ACHN (cell line): ENCODE data around the gene FBXL4.
A peak's percentile ranks its signal among the peaks of the same experiment; 100 is the strongest.

Experiments
- DNase-seq: peaks from one replicate; pipeline ENCODE4 v3.0.0-alpha.2; 2015
- in situ Hi-C: cut with HindIII; loops from 2 replicates; pipeline ENCODE4 v1.10.0; 2017; ENCODE audit warnings: low sequenced_read_pairs, low pct_ligation_motif_present, low pct_unique_long_range_greater_than_20kb

Gene FBXL4

GRCh38 chr6:98832284-98833056 is 115.3 kb downstream of the FBXL4 start:
- in situ Hi-C loops: no loop called here
- DNase-seq: peak; percentile 58

GRCh38 chr6:98831959-98832283 is 115.8 kb downstream of the FBXL4 start:
- in situ Hi-C loops: no loop called here
- DNase-seq: no peak

- DNase-seq: no peak
- in situ Hi-C loops: no loop called here
Observed at GRCh38 chr6:98831057-98831958, 116.4 kb downstream of the FBXL4 start.

DNA sequence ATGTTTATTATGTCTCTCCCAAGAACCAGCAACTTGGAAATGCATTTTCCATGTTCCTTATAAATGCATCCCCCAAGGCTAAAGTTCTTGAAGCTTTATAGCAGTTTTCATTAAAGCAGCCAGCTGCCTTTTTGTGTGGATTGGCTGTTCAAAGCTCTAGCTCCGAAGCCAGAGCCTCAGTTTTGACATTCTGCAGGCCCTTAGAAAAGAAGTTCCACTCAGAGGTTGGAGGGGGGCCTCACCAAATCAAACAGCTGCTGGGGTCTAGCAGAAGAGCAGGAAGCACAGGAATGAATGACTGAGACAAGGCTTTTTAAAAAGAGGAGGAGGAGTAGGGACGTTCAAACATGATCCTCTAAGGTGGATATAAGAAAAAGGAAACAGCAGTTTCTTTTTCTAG is 117.6 kb downstream of the FBXL4 start:
- in situ Hi-C loops: no loop called here
- no peak for DNase-seq

DNA sequence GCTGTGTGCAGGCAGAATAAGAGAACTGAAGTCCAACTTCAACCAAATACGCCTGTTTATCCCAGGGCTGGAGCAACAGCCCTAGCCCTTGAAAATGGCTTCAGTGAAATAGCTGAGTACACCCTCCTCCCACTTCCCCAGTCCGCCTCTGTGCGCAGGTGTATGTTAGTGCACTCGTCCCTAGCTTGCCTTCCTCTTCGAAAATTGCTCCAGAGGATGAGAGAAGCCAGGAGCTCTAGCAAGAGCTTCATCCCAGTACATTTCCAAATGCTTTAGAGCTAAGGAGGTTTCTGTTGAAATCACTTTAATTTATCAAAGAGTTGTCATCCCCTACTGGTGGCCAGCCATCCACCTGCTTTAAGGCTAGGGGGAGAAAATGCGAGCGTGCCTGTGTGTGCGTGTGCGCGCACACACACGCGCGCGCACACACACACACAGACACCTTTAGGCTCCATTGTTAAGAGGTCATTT is 118.8 kb downstream of the FBXL4 start:
- no peak for DNase-seq
- in situ Hi-C loops: no loop called here

DNA sequence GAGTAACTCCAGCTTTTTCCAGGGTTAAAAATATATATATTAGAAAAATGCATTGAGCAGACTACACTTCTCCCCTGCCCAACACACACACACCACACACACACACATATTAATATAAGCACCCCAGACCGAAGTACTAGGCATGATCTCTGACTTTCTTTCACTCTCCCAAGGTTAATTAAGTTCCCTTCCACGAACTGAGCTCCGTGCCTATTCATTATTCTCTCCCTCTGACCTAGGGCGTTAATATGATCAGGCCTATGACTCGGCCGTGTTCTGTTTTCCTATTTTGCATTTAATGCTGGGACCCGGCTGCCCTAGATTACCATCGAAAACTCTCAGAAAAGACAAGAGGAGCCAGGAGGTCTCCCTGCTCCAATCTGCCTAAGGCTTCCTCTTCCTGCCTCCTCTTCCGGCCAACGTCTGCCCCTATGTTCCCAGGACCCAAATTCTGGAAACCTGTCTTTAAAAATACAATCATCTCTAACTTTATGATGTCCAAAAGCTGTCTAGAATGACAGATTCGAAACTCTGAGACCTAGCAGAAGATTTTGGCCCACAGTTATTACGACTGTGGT is 119.4 kb downstream of the FBXL4 start:
- DNase-seq: no peak
- in situ Hi-C loops: no loop called here

GRCh38 chr6:98827295-98828159 is 120.2 kb downstream of the FBXL4 start:
- in situ Hi-C loops: no loop called here
- DNase-seq: no peak

GRCh38 chr6:98825600-98826230 is 122.0 kb downstream of the FBXL4 start:
- no peak for DNase-seq
- in situ Hi-C loops: no loop called here

DNA sequence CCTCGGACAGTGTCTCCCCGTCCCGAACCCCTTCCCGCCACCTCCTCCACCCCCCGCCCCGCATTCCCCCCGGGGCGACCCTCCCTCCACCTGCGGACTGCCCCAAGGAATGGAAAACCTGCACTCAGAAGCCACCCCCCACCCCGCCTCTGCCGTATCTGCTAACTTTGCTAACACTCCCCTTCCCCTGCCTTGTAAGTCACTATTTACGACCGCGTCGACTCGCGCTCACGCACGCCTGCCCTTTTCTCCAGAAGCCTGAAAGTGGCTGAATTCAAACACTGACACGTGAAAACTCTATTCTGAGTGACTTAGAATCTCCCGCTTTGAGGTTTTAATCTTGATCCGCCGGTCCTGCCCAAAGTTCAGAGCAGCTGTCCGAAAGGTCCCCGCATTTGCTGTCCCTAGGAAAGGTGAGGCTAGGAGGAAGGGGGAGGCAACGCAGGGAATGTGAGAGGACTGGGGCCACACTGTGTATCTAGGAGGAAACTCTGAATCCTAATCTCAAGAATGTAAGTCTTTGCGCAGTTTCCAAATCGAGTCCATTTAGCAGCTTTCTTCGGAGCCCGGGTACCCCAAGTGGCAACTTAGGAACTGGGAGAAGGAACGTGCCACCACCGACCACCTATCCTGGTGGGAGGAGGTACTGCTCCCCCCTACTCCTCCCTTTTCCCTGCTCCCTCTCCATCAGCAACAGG is 122.7 kb downstream of the FBXL4 start:
- in situ Hi-C loops: no loop called here
- no peak for DNase-seq

- no peak for DNase-seq
- in situ Hi-C loops: no loop called here
Observed at GRCh38 chr6:98824162-98824901, 123.4 kb downstream of the FBXL4 start.

DNA sequence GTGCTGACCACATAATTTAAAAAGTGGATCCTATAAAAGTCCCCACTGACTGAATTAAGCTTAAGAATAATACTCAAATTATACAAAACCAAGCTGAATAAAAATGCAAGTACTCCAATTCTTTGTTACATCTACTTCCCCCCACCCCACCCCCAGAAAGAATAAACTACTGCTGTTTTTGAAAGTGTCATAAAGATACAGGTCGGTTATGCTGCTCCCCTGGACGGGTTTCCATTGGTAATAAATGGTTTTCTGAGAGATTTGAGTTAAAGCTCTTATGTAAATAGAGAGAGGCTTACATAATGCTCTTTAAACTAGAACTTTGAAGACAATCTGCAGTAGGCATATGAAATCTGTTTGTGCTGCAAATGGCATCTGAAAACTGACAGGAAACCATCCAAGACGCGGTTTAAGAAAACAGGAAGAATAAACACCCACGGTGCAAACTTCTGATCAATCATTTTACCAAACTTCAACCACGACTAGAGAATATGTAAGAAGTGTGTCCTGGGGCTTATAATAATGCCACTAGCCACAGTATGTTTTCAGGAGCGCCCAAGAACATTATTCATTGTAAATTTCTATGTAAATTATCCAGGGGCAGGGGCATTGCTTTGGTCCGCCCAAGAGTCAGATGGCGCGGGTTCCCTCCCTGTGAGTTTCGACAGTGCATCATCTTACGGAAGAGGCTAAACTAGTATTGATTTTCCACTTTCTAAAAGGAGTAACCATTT is 124.2 kb downstream of the FBXL4 start:
- in situ Hi-C loops: no loop called here

GRCh38 chr6:98821756-98822405 is 125.9 kb downstream of the FBXL4 start:
- in situ Hi-C loops: no loop called here
- DNase-seq: no peak

More for the DNA sequence above, 124.2 kb downstream of the FBXL4 start:
- no peak for DNase-seq
